ENCODE results near the gene LAMTOR2. TPM values are rescaled to one million over a fixed set of nuclear protein-coding genes. Genes with fewer than 3 reads are reported as not detected.

Gene LAMTOR2
- total and polyA plus RNA-seq, 7 donors: 46.1 to 101 (median 63.9) TPM

Other genes starting within 250 kb of the LAMTOR2 start
- gene GON4L, start 197.6 kb upstream of the LAMTOR2 start, total RNA-seq: 10 to 100 TPM; 21.0 to 29.9 (median 24.1) TPM
- gene GON4L, start 197.6 kb upstream of the LAMTOR2 start, polyA plus RNA-seq: 10 to 100 TPM; 10.6 to 16.6 (median 12.0) TPM
- gene SYT11, start 195.2 kb upstream of the LAMTOR2 start, total RNA-seq: 1 to 10 TPM; 1.5 to 5.0 (median 3.0) TPM
- 1 to 10 TPM; 2.0 to 4.5 (median 2.8) TPM for gene SYT11, start 195.2 kb upstream of the LAMTOR2 start, polyA plus RNA-seq
- gene RIT1, start 143.4 kb upstream of the LAMTOR2 start, total RNA-seq: 10 to 100 TPM; 11.1 to 16.9 (median 12.8) TPM
- gene RIT1, start 143.4 kb upstream of the LAMTOR2 start, polyA plus RNA-seq: 10 to 100 TPM in 2 of 3 donors, 1 to 10 TPM in 1; 5.1 to 11.0 (median 10.4) TPM
- 10 to 100 TPM; 16.4 to 26.1 (median 23.1) TPM for gene KHDC4, start 120.4 kb upstream of the LAMTOR2 start, total RNA-seq
- 10 to 100 TPM; 11.0 to 33.1 (median 11.2) TPM for gene KHDC4, start 120.4 kb upstream of the LAMTOR2 start, polyA plus RNA-seq
- gene RXFP4, start 113.1 kb upstream of the LAMTOR2 start, total RNA-seq: not detected
- not detected for gene RXFP4, start 113.1 kb upstream of the LAMTOR2 start, polyA plus RNA-seq
- 10 to 100 TPM; 22.8 to 54.0 (median 46.3) TPM for gene ARHGEF2, start 76.2 kb upstream of the LAMTOR2 start, total RNA-seq
- gene ARHGEF2, start 76.2 kb upstream of the LAMTOR2 start, polyA plus RNA-seq: 10 to 100 TPM in 2 of 3 donors, 1 to 10 TPM in 1; 7.4 to 39.1 (median 12.1) TPM
- gene SSR2, start 33.8 kb upstream of the LAMTOR2 start, total RNA-seq: 10 to 100 TPM; 44.6 to 77.5 (median 61.6) TPM
- 100 to 1,000 TPM in 2 of 3 donors, 10 to 100 TPM in 1; 83.0 to 255 (median 124) TPM for gene SSR2, start 33.8 kb upstream of the LAMTOR2 start, polyA plus RNA-seq
- 10 to 100 TPM; 46.6 to 64.9 (median 53.1) TPM for gene UBQLN4, start 984 bp upstream of the LAMTOR2 start, total RNA-seq
- gene UBQLN4, start 984 bp upstream of the LAMTOR2 start, polyA plus RNA-seq: 10 to 100 TPM; 36.8 to 73.9 (median 55.5) TPM
- not detected for gene RAB25, start 6.4 kb downstream of the LAMTOR2 start, total RNA-seq
- under 1 TPM; 0.07 to 0.34 (median 0.13) TPM for gene RAB25, start 6.4 kb downstream of the LAMTOR2 start, polyA plus RNA-seq
- gene MEX3A, start 27.7 kb downstream of the LAMTOR2 start, total RNA-seq: under 1 TPM; 0.06 to 0.28 (median 0.11) TPM
- gene MEX3A, start 27.7 kb downstream of the LAMTOR2 start, polyA plus RNA-seq: under 1 TPM; 0.07 to 0.42 (median 0.22) TPM
- 100 to 1,000 TPM; 161 to 392 (median 291) TPM for gene LMNA, start 59.9 kb downstream of the LAMTOR2 start, total RNA-seq
- gene LMNA, start 59.9 kb downstream of the LAMTOR2 start, polyA plus RNA-seq: 100 to 1,000 TPM; 114 to 237 (median 138) TPM
- 1 to 10 TPM; 1.2 to 3.4 (median 2.4) TPM for gene SEMA4A, start 98.8 kb downstream of the LAMTOR2 start, total RNA-seq
- 1 to 10 TPM in 1 of 3 donors, under 1 TPM in 2; 0.77 to 1.8 (median 0.82) TPM for gene SEMA4A, start 98.8 kb downstream of the LAMTOR2 start, polyA plus RNA-seq
- gene SLC25A44, start 139.3 kb downstream of the LAMTOR2 start, total RNA-seq: 10 to 100 TPM; 11.2 to 29.8 (median 20.1) TPM
- gene SLC25A44, start 139.3 kb downstream of the LAMTOR2 start, polyA plus RNA-seq: 10 to 100 TPM; 13.6 to 40.3 (median 21.1) TPM
- 10 to 100 TPM; 47.9 to 72.1 (median 65.6) TPM for gene PMF1, start 158.2 kb downstream of the LAMTOR2 start, total RNA-seq
- gene PMF1, start 158.2 kb downstream of the LAMTOR2 start, polyA plus RNA-seq: 10 to 100 TPM; 52.7 to 93.4 (median 91.0) TPM
- gene BGLAP, start 187.4 kb downstream of the LAMTOR2 start, total RNA-seq: under 1 TPM in 2 of 4 donors, not detected in 2; 0.34 to 0.44 TPM
- gene BGLAP, start 187.4 kb downstream of the LAMTOR2 start, polyA plus RNA-seq: under 1 TPM in 1 of 3 donors, not detected in 2; 0.33 TPM
- 1 to 10 TPM in 1 of 4 donors, under 1 TPM in 3; 0.32 to 1.2 (median 0.80) TPM for gene PAQR6, start 193.3 kb downstream of the LAMTOR2 start, total RNA-seq
- gene PAQR6, start 193.3 kb downstream of the LAMTOR2 start, polyA plus RNA-seq: under 1 TPM; 0.30 to 0.85 (median 0.39) TPM
- 10 to 100 TPM; 46.8 to 90.7 (median 80.8) TPM for gene SMG5, start 228.0 kb downstream of the LAMTOR2 start, total RNA-seq
- gene SMG5, start 228.0 kb downstream of the LAMTOR2 start, polyA plus RNA-seq: 10 to 100 TPM; 54.0 to 74.5 (median 72.4) TPM
- 1 to 10 TPM in 1 of 4 donors, under 1 TPM in 3; 0.69 to 1.6 (median 0.87) TPM for gene TMEM79, start 229.5 kb downstream of the LAMTOR2 start, total RNA-seq
- gene TMEM79, start 229.5 kb downstream of the LAMTOR2 start, polyA plus RNA-seq: 1 to 10 TPM in 2 of 3 donors, under 1 TPM in 1; 0.89 to 3.6 (median 1.5) TPM
- 1 to 10 TPM; 5.1 to 9.6 (median 7.5) TPM for gene GLMP, start 240.9 kb downstream of the LAMTOR2 start, total RNA-seq
- gene GLMP, start 240.9 kb downstream of the LAMTOR2 start, polyA plus RNA-seq: 1 to 10 TPM; 6.1 to 8.3 (median 6.8) TPM
- not detected for gene VHLL, start 244.5 kb downstream of the LAMTOR2 start, total RNA-seq
- gene VHLL, start 244.5 kb downstream of the LAMTOR2 start, polyA plus RNA-seq: not detected